Measurements from ENCODE around the gene TWIST2. TPM values are rescaled to one million over a fixed set of nuclear protein-coding genes. Genes with fewer than 3 reads are reported as not detected.

Gene TWIST2
- total and polyA plus RNA-seq, 9 of the 15 experiments (the other 6 are each of a cell fraction or from before 2014, with no cell fraction given): not detected

DNA sequence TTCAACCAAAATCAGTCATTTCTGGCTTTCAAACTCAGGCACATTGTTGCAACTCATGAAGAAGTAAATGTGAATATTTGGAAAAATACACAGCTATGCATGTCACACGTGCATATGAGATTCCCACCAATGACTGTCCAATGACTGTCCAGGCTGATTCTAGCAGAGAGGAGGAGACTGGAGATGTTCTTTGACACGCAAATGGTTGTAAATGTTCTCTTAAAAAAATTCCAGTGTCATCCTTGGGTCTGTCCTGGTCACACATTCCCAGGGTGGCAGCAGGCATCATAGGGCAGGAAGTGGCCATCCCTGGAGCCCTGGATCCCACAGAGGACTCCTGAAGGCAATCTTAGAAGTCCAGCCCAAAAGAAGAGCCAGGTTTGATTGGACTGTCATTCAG lies 40.9 kb downstream of the TWIST2 start (continued):
- no peak for TF ChIP-seq NR3C1 (CRISPR knock-in tag; IDR thresholded peaks at IDR 0.05)
- TF ChIP-seq, protein P1, sequence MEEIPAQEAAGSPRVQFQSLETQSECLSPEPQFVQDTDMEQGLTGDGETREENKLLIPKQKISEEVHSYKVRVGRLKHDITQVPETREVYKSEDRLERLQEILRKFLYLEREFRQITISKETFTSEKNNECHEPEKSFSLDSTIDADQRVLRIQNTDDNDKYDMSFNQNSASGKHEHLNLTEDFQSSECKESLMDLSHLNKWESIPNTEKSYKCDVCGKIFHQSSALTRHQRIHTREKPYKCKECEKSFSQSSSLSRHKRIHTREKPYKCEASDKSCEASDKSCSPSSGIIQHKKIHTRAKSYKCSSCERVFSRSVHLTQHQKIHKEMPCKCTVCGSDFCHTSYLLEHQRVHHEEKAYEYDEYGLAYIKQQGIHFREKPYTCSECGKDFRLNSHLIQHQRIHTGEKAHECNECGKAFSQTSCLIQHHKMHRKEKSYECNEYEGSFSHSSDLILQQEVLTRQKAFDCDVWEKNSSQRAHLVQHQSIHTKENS (CRISPR knock-in tag; IDR thresholded peaks at IDR 0.05): no peak
- TF ChIP-seq, protein P2, sequence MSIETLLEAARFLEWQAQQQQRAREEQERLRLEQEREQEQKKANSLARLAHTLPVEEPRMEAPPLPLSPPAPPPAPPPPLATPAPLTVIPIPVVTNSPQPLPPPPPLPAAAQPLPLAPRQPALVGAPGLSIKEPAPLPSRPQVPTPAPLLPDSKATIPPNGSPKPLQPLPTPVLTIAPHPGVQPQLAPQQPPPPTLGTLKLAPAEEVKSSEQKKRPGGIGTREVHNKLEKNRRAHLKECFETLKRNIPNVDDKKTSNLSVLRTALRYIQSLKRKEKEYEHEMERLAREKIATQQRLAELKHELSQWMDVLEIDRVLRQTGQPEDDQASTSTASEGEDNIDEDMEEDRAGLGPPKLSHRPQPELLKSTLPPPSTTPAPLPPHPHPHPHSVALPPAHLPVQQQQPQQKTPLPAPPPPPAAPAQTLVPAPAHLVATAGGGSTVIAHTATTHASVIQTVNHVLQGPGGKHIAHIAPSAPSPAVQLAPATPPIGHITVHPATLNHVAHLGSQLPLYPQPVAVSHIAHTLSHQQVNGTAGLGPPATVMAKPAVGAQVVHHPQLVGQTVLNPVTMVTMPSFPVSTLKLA (conservative IDR thresholded peaks at IDR 0.05): no peak
- no peak for TF ChIP-seq U2AF1 (optimal IDR thresholded peaks at IDR 0.05; ENCODE audit: low read depth, low read length)

DNA sequence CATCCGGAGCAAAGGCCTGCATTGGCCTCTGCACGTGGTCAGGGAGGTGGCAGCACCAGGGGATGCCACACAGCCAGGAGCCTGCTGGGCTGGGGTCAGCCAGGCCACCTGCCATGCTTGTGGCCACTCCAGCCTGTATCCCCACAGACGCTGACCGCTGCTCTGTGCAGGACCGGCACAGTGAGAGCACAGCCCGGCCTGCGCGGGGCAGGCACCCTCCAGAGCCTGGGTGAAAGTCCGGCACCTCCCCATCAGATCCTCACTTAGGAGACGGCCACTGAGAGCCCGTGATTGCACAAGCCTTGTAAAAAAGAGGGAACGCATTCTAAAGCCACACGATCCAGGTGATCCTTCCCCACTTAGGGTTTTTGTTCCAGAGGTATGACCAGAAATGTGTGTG lies 42.2 kb downstream of the TWIST2 start:
- in situ Hi-C loops (cut with MboI): no loop called here
- no TSS peak for BruUV-seq (replicated peaks)
- TF ChIP-seq, protein P2 (conservative IDR thresholded peaks at IDR 0.05): no peak
- TF ChIP-seq ZNF644 (tag; IDR thresholded peaks at IDR 0.05; ENCODE audit: low read depth): no peak
- TF ChIP-seq ZNF778 (CRISPR knock-in tag; IDR thresholded peaks at IDR 0.05): no peak
- TF ChIP-seq, protein P3, sequence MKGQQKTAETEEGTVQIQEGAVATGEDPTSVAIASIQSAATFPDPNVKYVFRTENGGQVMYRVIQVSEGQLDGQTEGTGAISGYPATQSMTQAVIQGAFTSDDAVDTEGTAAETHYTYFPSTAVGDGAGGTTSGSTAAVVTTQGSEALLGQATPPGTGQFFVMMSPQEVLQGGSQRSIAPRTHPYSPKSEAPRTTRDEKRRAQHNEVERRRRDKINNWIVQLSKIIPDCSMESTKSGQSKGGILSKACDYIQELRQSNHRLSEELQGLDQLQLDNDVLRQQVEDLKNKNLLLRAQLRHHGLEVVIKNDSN (CRISPR knock-in tag; IDR thresholded peaks at IDR 0.05): no peak
- TF ChIP-seq SRSF7 (optimal IDR thresholded peaks at IDR 0.05; ENCODE audit: low read depth, low read length): no peak
- no peak for TF ChIP-seq MAFF (IDR thresholded peaks at IDR 0.05; ENCODE audit: low read length)
- TF ChIP-seq, protein P4, sequence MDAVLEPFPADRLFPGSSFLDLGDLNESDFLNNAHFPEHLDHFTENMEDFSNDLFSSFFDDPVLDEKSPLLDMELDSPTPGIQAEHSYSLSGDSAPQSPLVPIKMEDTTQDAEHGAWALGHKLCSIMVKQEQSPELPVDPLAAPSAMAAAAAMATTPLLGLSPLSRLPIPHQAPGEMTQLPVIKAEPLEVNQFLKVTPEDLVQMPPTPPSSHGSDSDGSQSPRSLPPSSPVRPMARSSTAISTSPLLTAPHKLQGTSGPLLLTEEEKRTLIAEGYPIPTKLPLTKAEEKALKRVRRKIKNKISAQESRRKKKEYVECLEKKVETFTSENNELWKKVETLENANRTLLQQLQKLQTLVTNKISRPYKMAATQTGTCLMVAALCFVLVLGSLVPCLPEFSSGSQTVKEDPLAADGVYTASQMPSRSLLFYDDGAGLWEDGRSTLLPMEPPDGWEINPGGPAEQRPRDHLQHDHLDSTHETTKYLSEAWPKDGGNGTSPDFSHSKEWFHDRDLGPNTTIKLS (IDR thresholded peaks at IDR 0.05; ENCODE audit: borderline replicate concordance, low read depth): no peak
- no peak for TF ChIP-seq YBX1 (IDR thresholded peaks at IDR 0.05)

More for the DNA sequence above, 42.2 kb downstream of the TWIST2 start:
- Histone ChIP-seq H3K9me1 (ENCODE audit: control insufficient read depth, insufficient read depth, low read length) (no peaks in the 10 kb centered on the region), H3K79me2 (ENCODE audit: control insufficient read depth, insufficient read depth, low read length) (no peaks in the 10 kb centered on the region), H3K4me1 (replicated peaks in 1 of 2; ENCODE audit: control insufficient read depth in 2 of 2, insufficient read depth in 2 of 2, low read length in 2 of 2) (no peaks in the 10 kb centered on the region), H3K27ac (ENCODE audit: extremely low read depth, low read depth, low read length) (no peak overlapping the region), H2AFZ (ENCODE audit: low read depth, low read length) (no peak overlapping the region), H3K27me3 (ENCODE audit: control insufficient read depth in 2 of 2, insufficient read depth in 2 of 2, low read length in 2 of 2) (peaks cover 7 to 74% of the 10 kb centered on the region in 2 experiments; a peak in 3 of 5 replicates), H3K36me3 (ENCODE audit: control insufficient read depth, insufficient read depth, low read length) (no peaks in the 10 kb centered on the region), H4K20me1 (replicated peaks; ENCODE audit: control insufficient read depth, insufficient read depth, low read length) (no peaks in the 10 kb centered on the region), H3K4me2 (ENCODE audit: insufficient read depth, low read length) (no peak overlapping the region), H3K9ac (ENCODE audit: insufficient read depth in 1 of 2, low read depth in 2 of 2, low read length in 2 of 2) (no peak overlapping the region), H3K4me3 (no peak overlapping the region), H3K9me3 (replicated peaks; ENCODE audit: control insufficient read depth, insufficient read depth, low read depth, low read length) (no peaks in the 10 kb centered on the region)
- FAIRE-seq: no peak
- ChIA-PET CTCF (ENCODE audit: low intra/inter-chr PET ratio) (no interaction called here), POLR2A (no interaction called here)
- no peak for ATAC-seq
- 0% methylated on average over 11 of the region's 13 CpGs for WGBS (ENCODE audit: insufficient coverage, low coverage, missing lambda C conversion rate)
- intact Hi-C loops (cut with micrococcal nuclease): no loop called here
- no peak for DNase-seq (ENCODE audit: extremely low read depth in 1 of 4, low spot score in 3 of 4)

Measured in K562 (cell line).